GM21723 (cell line): ENCODE measurements around the gene PNPLA7.
"Not testable (repeated sequence)": the region's sequence is repeated elsewhere in the genome, so short reads cannot be mapped to it uniquely, and the experiment has no call there.

ENCODE experiments used
- ATAC-seq: cut with Tn5 transposase; IDR thresholded peaks from one replicate; pipeline ENCODE4 v1.9.1; 2021; ENCODE audit warnings: mild to moderate bottlenecking, moderate library complexity; ENCODE audit not compliant: unreplicated experiment

PNPLA7 gene

GRCh38 chr9:137543237-137543963 lies 6.8 kb downstream of the PNPLA7 start:
- ATAC-seq, result no peak

- ATAC-seq, result no peak
Observed at GRCh38 chr9:137542486-137542885, 7.7 kb downstream of the PNPLA7 start.

DNA sequence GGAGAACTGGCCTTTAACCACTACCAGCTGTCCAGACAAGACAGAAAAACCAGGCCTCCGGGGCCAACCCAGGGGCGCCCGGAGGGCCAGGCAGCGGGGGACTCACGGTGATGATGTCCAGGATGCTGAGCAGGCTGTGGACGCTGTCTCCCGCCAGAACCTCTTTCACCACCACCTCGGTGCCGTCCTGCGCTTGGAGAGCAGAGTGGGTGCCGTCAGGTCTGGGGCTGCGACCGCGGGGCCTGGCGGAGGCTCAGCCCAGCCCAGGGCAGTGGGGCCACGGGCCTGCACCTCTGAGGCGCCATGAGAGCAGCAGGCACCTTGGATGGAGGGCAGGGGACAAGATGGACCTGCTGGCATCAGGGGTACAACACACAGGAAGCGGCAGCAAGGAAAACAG lies 9.7 kb downstream of the PNPLA7 start:
- no peak for ATAC-seq

DNA sequence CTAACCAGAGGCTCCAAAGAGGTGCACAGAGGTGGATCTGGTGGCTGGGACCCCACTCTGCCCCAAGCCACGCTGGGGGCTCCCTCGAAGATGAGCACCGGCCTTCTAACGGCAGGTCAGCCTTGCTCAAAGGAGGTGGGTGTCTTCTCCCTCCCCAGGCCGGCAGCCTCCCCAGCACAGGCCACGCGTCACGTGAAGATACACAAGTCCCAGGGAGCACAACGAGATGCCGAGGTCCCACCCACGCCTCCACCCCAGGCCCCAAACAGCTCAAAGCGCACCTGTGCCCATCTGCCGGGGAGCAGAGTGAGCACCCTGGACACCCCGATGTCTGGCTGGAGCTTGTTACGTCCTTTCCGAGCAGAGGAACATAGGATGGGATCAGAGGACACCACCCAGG lies 12.1 kb downstream of the PNPLA7 start:
- no peak for ATAC-seq

DNA sequence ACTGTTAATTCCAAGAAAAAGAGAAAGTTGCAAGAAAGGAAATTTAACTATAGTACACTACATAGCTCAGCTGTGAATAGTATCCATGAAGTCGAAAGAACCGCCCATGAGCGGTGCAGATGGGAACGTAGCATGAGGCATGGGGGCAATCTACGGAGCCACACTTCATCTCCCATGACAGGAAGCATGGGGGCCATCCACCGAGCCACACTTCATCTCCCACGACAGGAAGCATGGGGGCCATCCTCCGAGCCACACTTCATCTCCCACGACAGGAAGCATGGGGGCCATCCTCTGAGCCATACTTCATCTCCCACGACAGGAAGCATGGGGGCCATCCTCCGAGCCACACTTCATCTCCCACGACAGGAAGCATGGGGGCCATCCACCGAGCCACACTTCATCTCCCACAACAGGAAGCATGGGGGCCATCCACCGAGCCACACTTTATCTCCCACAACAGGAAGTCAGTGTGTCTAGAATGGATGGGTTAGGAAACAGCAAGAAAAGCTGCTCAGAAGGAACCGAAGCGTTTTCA lies 13.5 kb downstream of the PNPLA7 start:
- ATAC-seq, result not testable (repeated sequence)

GRCh38 chr9:137535120-137535428 lies 15.1 kb downstream of the PNPLA7 start:
- no peak for ATAC-seq

GRCh38 chr9:137534256-137535119 lies 15.7 kb downstream of the PNPLA7 start:
- no peak for ATAC-seq

DNA sequence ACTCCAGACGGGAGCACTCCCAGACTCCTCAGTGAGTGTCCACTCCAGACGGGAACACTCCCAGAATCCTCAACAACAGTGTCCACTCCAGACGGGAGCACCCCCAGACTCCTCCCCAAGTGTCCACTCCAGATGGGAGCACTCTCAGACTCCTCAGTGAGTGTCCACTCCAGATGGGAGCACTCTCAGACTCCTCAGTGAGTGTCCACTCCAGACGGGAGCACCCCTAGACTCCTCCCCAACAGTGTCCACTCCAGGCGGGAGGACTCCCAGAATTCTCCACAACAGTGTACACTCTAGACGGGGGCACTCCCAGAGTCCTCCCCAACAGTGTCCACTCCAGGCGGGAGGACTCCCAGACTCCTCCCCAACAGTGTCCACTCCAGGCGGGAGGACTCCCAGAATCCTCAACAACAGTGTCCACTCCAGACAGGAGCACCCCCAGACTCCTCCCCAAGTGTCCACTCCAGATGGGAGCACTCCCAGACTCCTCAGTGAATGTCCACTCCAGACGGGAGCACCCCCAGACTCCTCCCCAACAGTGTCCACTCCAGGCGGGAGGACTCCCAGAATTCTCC lies 17.2 kb downstream of the PNPLA7 start:
- ATAC-seq, result not testable (repeated sequence)

- ATAC-seq, result no peak
Observed at GRCh38 chr9:137531099-137531765, 19.0 kb downstream of the PNPLA7 start.

DNA sequence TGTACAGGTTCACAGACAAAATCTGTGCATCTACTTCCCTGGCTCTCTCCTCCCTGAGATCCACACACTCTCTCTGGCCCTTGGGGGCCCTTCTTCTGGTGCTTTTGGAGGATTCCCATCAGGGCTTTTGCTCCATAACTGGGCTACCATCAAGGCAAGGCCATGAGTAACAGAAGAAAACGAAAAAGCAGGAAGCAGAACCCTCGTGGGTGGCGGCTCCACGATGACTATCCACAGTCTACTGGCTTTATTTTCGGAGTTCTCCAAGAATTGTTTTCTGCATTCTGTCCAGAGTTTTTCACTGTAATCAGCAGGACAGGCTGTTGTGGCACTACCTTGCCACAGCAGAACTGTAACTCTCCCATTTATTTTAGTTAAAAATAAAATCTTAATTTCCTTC lies 19.9 kb downstream of the PNPLA7 start:
- no peak for ATAC-seq

DNA sequence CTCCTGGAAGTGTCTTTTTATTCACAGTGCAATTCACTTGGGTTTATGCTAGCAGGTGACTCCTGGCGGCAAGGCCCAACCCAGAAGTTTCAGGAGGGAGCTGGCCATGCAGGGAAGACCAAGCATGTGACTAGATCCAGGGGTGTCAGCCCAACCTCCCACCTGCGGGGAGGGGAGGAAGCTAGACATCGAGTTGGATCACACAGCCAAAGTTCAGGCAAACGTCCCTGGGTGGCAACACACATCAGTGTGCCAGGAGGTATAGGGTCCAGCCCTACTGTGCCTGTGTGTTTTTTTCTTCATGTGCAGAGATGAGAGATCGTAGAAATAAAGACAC lies 25.3 kb downstream of the PNPLA7 start:
- no peak for ATAC-seq

- no peak for ATAC-seq
Observed at GRCh38 chr9:137524161-137524980, 25.8 kb downstream of the PNPLA7 start.

- ATAC-seq, result no peak
Observed at GRCh38 chr9:137522746-137523455, 27.3 kb downstream of the PNPLA7 start.

DNA sequence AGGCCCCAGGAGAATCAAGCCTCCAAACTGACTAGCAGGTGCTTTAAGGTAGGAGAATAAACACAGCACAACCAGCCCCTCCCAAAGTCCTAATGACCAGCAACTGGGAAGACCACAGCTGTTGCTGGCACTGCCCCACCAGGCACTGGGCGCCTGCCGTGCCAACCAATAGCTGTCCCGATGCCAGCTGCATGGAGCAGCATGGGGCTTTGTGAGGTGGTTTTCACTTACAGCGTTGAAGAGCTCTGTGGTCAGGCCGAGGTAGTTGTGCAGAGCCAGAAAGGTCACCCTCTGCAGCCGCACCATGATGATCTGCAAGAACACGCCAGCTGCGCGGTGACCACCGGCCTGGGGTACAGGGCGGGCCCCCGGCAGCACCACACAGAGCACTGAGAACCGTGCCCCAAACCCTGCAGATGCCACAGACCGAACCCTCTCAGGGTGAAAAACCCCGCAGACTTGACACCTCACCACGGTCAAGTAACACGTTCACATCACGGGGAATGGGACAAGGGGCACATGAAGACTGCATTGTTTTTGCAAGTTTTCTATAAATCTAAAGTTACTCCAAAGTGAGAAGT lies 28.7 kb downstream of the PNPLA7 start:
- ATAC-seq, result no peak

DNA sequence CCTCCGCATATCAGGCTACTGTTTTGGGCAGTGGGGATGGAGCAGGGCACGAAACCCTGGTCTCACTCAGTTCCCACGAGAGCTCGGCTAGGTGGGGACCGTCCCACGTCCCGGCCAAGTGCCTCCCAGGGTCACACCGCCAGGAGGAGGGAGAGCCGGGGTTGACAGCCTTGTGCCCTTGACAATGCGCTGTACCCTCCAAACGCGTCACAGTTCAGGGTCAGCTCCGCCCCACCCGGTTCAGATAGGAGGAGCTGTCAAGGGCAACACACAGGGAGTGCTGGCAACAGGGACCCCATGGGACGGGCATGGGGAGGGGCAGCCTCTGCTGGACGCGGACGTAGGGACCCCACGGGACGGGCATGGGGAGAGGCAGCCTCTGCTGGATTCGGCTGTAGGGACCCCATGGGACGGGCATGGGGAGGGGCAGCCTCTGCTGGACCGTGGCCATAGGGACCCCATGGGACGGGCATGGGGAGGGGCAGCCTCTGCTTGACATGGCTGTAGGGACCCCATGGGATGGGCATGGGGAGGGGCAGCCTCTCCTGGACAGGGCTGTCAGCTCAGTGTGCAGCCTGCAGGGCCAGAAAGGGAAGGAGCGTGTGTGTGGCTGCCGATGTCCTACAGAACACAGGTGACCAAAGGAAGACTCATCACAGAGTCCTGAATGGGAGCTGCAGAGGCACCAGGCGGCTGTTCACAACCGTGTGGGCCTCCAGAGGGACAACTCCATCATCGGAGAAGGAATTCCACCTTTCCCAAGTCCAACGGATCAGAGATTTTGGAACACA lies 29.4 kb downstream of the PNPLA7 start:
- ATAC-seq, result no peak

- no peak for ATAC-seq
Observed at GRCh38 chr9:137519553-137519952, 30.6 kb downstream of the PNPLA7 start.

- ATAC-seq, result not testable (repeated sequence)
Observed at GRCh38 chr9:137518661-137519459, 31.3 kb downstream of the PNPLA7 start.
